HG02763 (cell line): ENCODE measurements around the gene OSBPL8.
"Not testable (repeated sequence)": the region's sequence is repeated elsewhere in the genome, so short reads cannot be mapped to it uniquely, and the experiment has no call there.

Experiments
- ATAC-seq: cut with Tn5 transposase; IDR thresholded peaks from one replicate; pipeline ENCODE4 v1.9.1; 2021; ENCODE audit warnings: mild to moderate bottlenecking, moderate library complexity; ENCODE audit not compliant: unreplicated experiment

The OSBPL8 gene

GRCh38 chr12:76531056-76531455 is 28.5 kb downstream of the OSBPL8 start:
- ATAC-seq = no peak

GRCh38 chr12:76530516-76530915 is 29.1 kb downstream of the OSBPL8 start:
- ATAC-seq = no peak

GRCh38 chr12:76529226-76529918 is 30.2 kb downstream of the OSBPL8 start:
- no peak for ATAC-seq

- no peak for ATAC-seq
Measured at GRCh38 chr12:76523408-76523807, 36.2 kb downstream of the OSBPL8 start.

GRCh38 chr12:76520348-76520747 is 39.2 kb downstream of the OSBPL8 start:
- no peak for ATAC-seq

- ATAC-seq = no peak
Measured at GRCh38 chr12:76519538-76519937, 40.0 kb downstream of the OSBPL8 start.

GRCh38 chr12:76518699-76519098 is 40.9 kb downstream of the OSBPL8 start:
- ATAC-seq = no peak

- no peak for ATAC-seq
Measured at GRCh38 chr12:76515271-76515670, 44.3 kb downstream of the OSBPL8 start.

- peak; percentile 54 for ATAC-seq
Measured at GRCh38 chr12:76511116-76511716, 48.4 kb downstream of the OSBPL8 start.

- ATAC-seq = no peak
Measured at GRCh38 chr12:76508128-76508980, 51.2 kb downstream of the OSBPL8 start.

GRCh38 chr12:76506149-76506548 is 53.4 kb downstream of the OSBPL8 start:
- ATAC-seq = no peak

- no peak for ATAC-seq
Measured at GRCh38 chr12:76505050-76505449, 54.5 kb downstream of the OSBPL8 start.

- no peak for ATAC-seq
Measured at GRCh38 chr12:76504606-76505005, 55.0 kb downstream of the OSBPL8 start.

- no peak for ATAC-seq
Measured at GRCh38 chr12:76503957-76504356, 55.6 kb downstream of the OSBPL8 start.

- no peak for ATAC-seq
Measured at GRCh38 chr12:76501390-76501789, 58.2 kb downstream of the OSBPL8 start.

- not testable (repeated sequence) for ATAC-seq
Measured at GRCh38 chr12:76499136-76499535, 60.4 kb downstream of the OSBPL8 start.

- ATAC-seq = no peak
Measured at GRCh38 chr12:76495556-76495955, 64.0 kb downstream of the OSBPL8 start.

- no peak for ATAC-seq
Measured at GRCh38 chr12:76491292-76491691, 68.3 kb downstream of the OSBPL8 start.

GRCh38 chr12:76490763-76491162 is 68.8 kb downstream of the OSBPL8 start:
- no peak for ATAC-seq

- ATAC-seq = no peak
Measured at GRCh38 chr12:76489737-76490136, 69.8 kb downstream of the OSBPL8 start.

- no peak for ATAC-seq
Measured at GRCh38 chr12:76486011-76486410, 73.6 kb downstream of the OSBPL8 start.

GRCh38 chr12:76480796-76481195 is 78.8 kb downstream of the OSBPL8 start:
- ATAC-seq = no peak
